ENCODE results near the gene UNC79. TPM values are rescaled to one million over a fixed set of nuclear protein-coding genes. Genes with fewer than 3 reads are reported as not detected.

UNC79 gene
- total RNA-seq, 1 experiment from 2014 or later: 0.05 TPM

DNA sequence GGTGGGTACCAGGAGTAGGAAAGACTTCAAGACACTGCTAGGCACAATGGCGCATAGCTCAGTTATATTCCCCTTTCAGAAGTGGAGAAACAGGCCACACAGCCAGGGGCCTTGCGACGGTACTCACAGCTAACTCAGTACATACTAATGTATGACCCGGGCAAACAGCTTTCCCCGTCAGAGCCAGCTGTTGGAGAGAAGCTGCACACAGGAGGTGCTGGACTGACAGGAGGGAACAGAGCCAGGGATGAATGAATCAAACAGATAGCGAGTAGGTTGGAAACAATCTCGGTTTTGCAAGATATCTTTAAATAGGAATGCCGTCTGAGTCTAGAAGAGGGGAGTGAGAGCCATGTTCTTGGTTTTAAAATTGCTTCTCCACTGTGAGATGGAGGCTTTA, 312.0 kb downstream of the UNC79 start:
- H3K27me3 ChIP-seq (ENCODE audit: control insufficient read depth, insufficient read depth, low read length): no peaks in the 10 kb centered on the region

GRCh38 chr14:93743270-93744060, 312.7 kb downstream of the UNC79 start:
- intact Hi-C loops (cut with micrococcal nuclease; ENCODE audit: unreplicated experiment): loop anchor here (5.0 kb wide), 1 partner anchor 149 kb away; no protein-coding TSS in a partner anchor
- no TSS peak for BruUV-seq (replicated peaks)
- Histone ChIP-seq H3K36me3 (ENCODE audit: control insufficient read depth, insufficient read depth, low read length) (no peaks in the 10 kb centered on the region), H3K4me3 (ENCODE audit: low read depth in 2 of 2, low read length in 2 of 2) (no peak overlapping the region), H3K27ac (ENCODE audit: low read length) (no peak overlapping the region), H3K4me1 (ENCODE audit: control insufficient read depth, insufficient read depth, low read length) (no peaks in the 10 kb centered on the region), H3K9me3 (ENCODE audit: control insufficient read depth, insufficient read depth, low read depth, low read length) (no peaks in the 10 kb centered on the region), H3K27me3 (ENCODE audit: control insufficient read depth, insufficient read depth, low read length) (no peaks in the 10 kb centered on the region)
- DNase-seq (ENCODE audit: low read depth, low spot score) (no peak), ATAC-seq (no peak)
- TF ChIP-seq, protein P1, sequence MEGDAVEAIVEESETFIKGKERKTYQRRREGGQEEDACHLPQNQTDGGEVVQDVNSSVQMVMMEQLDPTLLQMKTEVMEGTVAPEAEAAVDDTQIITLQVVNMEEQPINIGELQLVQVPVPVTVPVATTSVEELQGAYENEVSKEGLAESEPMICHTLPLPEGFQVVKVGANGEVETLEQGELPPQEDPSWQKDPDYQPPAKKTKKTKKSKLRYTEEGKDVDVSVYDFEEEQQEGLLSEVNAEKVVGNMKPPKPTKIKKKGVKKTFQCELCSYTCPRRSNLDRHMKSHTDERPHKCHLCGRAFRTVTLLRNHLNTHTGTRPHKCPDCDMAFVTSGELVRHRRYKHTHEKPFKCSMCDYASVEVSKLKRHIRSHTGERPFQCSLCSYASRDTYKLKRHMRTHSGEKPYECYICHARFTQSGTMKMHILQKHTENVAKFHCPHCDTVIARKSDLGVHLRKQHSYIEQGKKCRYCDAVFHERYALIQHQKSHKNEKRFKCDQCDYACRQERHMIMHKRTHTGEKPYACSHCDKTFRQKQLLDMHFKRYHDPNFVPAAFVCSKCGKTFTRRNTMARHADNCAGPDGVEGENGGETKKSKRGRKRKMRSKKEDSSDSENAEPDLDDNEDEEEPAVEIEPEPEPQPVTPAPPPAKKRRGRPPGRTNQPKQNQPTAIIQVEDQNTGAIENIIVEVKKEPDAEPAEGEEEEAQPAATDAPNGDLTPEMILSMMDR (IDR thresholded peaks at IDR 0.05): no peak
- TF ChIP-seq POLR2AphosphoS5 (IDR thresholded peaks at IDR 0.05; ENCODE audit: low read depth, low read length): no peak
- POLR2A ChIA-PET: no interaction called here
- CTCF ChIA-PET: no interaction called here
- in situ Hi-C loops (cut with HindIII; ENCODE audit: low pct_unique_long_range_greater_than_20kb, low sequenced_read_pairs): no loop called here

More for the DNA sequence above, 312.0 kb downstream of the UNC79 start:
- no peak for ATAC-seq
- DNase-seq (ENCODE audit: low read depth, low spot score): no peak
- Histone ChIP-seq H3K9me3 (ENCODE audit: control insufficient read depth, insufficient read depth, low read depth, low read length) (no peaks in the 10 kb centered on the region), H3K27ac (ENCODE audit: low read length) (no peak overlapping the region), H3K36me3 (ENCODE audit: control insufficient read depth, insufficient read depth, low read length) (no peaks in the 10 kb centered on the region), H3K4me1 (ENCODE audit: control insufficient read depth, insufficient read depth, low read length) (no peaks in the 10 kb centered on the region), H3K4me3 (ENCODE audit: low read depth in 2 of 2, low read length in 2 of 2) (no peak overlapping the region)
- TF ChIP-seq, protein P1 (IDR thresholded peaks at IDR 0.05): no peak
- no peak for TF ChIP-seq SIN3A (IDR thresholded peaks at IDR 0.05; ENCODE audit: borderline replicate concordance, insufficient read depth, low read depth, low read length)
- TF ChIP-seq POLR2AphosphoS5 (IDR thresholded peaks at IDR 0.05; ENCODE audit: low read depth, low read length): no peak
- no peak for TF ChIP-seq TCF7L2 (IDR thresholded peaks at IDR 0.05; ENCODE audit: low read depth, low read length)
- TF ChIP-seq, protein P2, sequence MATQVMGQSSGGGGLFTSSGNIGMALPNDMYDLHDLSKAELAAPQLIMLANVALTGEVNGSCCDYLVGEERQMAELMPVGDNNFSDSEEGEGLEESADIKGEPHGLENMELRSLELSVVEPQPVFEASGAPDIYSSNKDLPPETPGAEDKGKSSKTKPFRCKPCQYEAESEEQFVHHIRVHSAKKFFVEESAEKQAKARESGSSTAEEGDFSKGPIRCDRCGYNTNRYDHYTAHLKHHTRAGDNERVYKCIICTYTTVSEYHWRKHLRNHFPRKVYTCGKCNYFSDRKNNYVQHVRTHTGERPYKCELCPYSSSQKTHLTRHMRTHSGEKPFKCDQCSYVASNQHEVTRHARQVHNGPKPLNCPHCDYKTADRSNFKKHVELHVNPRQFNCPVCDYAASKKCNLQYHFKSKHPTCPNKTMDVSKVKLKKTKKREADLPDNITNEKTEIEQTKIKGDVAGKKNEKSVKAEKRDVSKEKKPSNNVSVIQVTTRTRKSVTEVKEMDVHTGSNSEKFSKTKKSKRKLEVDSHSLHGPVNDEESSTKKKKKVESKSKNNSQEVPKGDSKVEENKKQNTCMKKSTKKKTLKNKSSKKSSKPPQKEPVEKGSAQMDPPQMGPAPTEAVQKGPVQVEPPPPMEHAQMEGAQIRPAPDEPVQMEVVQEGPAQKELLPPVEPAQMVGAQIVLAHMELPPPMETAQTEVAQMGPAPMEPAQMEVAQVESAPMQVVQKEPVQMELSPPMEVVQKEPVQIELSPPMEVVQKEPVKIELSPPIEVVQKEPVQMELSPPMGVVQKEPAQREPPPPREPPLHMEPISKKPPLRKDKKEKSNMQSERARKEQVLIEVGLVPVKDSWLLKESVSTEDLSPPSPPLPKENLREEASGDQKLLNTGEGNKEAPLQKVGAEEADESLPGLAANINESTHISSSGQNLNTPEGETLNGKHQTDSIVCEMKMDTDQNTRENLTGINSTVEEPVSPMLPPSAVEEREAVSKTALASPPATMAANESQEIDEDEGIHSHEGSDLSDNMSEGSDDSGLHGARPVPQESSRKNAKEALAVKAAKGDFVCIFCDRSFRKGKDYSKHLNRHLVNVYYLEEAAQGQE (IDR thresholded peaks at IDR 0.05; ENCODE audit: insufficient read depth in 1 of 2, low read depth in 2 of 2, low read length in 1 of 2): no peak
- BruUV-seq (replicated peaks): no TSS peak
- in situ Hi-C loops (cut with HindIII; ENCODE audit: low pct_unique_long_range_greater_than_20kb, low sequenced_read_pairs) (no loop called here), intact Hi-C loops (cut with micrococcal nuclease; ENCODE audit: unreplicated experiment) (loop anchor here (5.0 kb wide), 1 partner anchor 150 kb away; no protein-coding TSS in a partner anchor)
- ChIA-PET CTCF (no interaction called here), POLR2A (no interaction called here)
